Stimulated activated CD4-positive, alpha-beta T cell treated with anti-CD3 and anti-CD28 coated beads, Interleukin-4, amount 100 ng/mL, for 4 hours (primary cell): ENCODE measurements around the gene TP53I11.

Experiments
- DNase-seq, 2 experiments: peaks; one replicate each; pipeline ENCODE4 v3.0.0-alpha.2; 2020

The TP53I11 gene

GRCh38 chr11:44911029-44911814, 39.5 kb downstream of the TP53I11 start:
- peak; percentile 68 to 78 for DNase-seq

GRCh38 chr11:44910591-44910990, 40.1 kb downstream of the TP53I11 start:
- DNase-seq = no peak

GRCh38 chr11:44909557-44909956, 41.1 kb downstream of the TP53I11 start:
- no peak for DNase-seq

GRCh38 chr11:44906649-44907048, 44.0 kb downstream of the TP53I11 start:
- no peak for DNase-seq

- no peak for DNase-seq
Measured at GRCh38 chr11:44905131-44905866, 45.4 kb downstream of the TP53I11 start.

GRCh38 chr11:44904261-44905020, 46.2 kb downstream of the TP53I11 start:
- DNase-seq = no peak

GRCh38 chr11:44903518-44903917, 47.2 kb downstream of the TP53I11 start:
- no peak for DNase-seq

- no peak for DNase-seq
Measured at GRCh38 chr11:44903035-44903434, 47.6 kb downstream of the TP53I11 start.

- no peak for DNase-seq
Measured at GRCh38 chr11:44901786-44902185, 48.9 kb downstream of the TP53I11 start.

GRCh38 chr11:44901120-44901633, 49.5 kb downstream of the TP53I11 start:
- DNase-seq = no peak

GRCh38 chr11:44899959-44900358, 50.7 kb downstream of the TP53I11 start:
- peak in 1 of 2 experiments; percentile 20 for DNase-seq

- peak; percentile 34 to 58 for DNase-seq
Measured at GRCh38 chr11:44893846-44894617, 56.7 kb downstream of the TP53I11 start.

- DNase-seq = no peak
Measured at GRCh38 chr11:44893308-44893822, 57.3 kb downstream of the TP53I11 start.

GRCh38 chr11:44892843-44893242, 57.8 kb downstream of the TP53I11 start:
- no peak for DNase-seq

GRCh38 chr11:44889266-44889665, 61.4 kb downstream of the TP53I11 start:
- DNase-seq = no peak

GRCh38 chr11:44887636-44888035, 63.0 kb downstream of the TP53I11 start:
- DNase-seq = no peak

GRCh38 chr11:44886790-44887140, 63.9 kb downstream of the TP53I11 start:
- no peak for DNase-seq

- DNase-seq = no peak
Measured at GRCh38 chr11:44885919-44886789, 64.5 kb downstream of the TP53I11 start.

- no peak for DNase-seq
Measured at GRCh38 chr11:44885065-44885810, 65.4 kb downstream of the TP53I11 start.

GRCh38 chr11:44884056-44884455, 66.6 kb downstream of the TP53I11 start:
- DNase-seq = no peak

- no peak for DNase-seq
Measured at GRCh38 chr11:44883277-44883676, 67.4 kb downstream of the TP53I11 start.
